Vagina (tissue), 2 donors: ENCODE measurements around the gene BEGAIN. TPM values are rescaled to one million over a fixed set of nuclear protein-coding genes. Genes with fewer than 3 reads are reported as not detected.

ENCODE experiments used
- DNase-seq, 2 donors: peaks; one replicate each; pipeline ENCODE4 v3.0.0-alpha.2; 2017; ENCODE audit errors: extremely low spot score in 2 of 2
- H3K27ac ChIP-seq: fragments of 200-600 bp; sonication (generic); one replicate; pipeline ENCODE4 v1.5.1; 2019
- H3K27me3 ChIP-seq: fragments of 200-600 bp; sonication (generic); one replicate; pipeline ENCODE4 v1.5.1; 2019
- H3K36me3 ChIP-seq, 2 donors: fragments of 200-600 bp; sonication (generic); one replicate each; pipeline ENCODE4 v1.5.1; 2017 to 2019
- H3K4me1 ChIP-seq: fragments of 200-600 bp; sonication (generic); one replicate; pipeline ENCODE4 v1.5.1; 2019
- H3K4me3 ChIP-seq, 2 donors: fragments of 200-600 bp; sonication (generic); 1 replicate in 1 of 2; 2 replicates in 1 of 2; pipeline ENCODE4 v1.5.1; 2016 to 2019
- H3K9me3 ChIP-seq: fragments of 200-600 bp; sonication (generic); one replicate; pipeline ENCODE4 v1.5.1; 2019
- CTCF ChIP-seq, 3 experiments: fragments of 450-650 bp in 2 of 3; fragments of 200-600 bp in 1 of 3; sonication (generic) in 1 of 3; IDR thresholded peaks; one replicate each; pipeline ENCODE4 v1.5.1; 2017 to 2019; ENCODE audit warnings: antibody characterized with exemption in 3 of 3, mild to moderate bottlenecking in 2 of 3, moderate library complexity in 2 of 3
- POLR2A ChIP-seq, 2 donors: fragments of 450-650 bp; IDR thresholded peaks; one replicate each; pipeline ENCODE4 v1.6.1; 2017; ENCODE audit warnings: antibody characterized with exemption in 2 of 2, mild to moderate bottlenecking in 2 of 2, moderate library complexity in 2 of 2
- POLR2AphosphoS5 ChIP-seq, 2 donors: sonication (generic); formaldehyde crosslinking; IDR thresholded peaks; one replicate each; pipeline ENCODE4 v1.9.0; 2017; ENCODE audit warnings: antibody characterized with exemption in 2 of 2, mild to moderate bottlenecking in 2 of 2, low read depth in 1 of 2; ENCODE audit not compliant: insufficient read depth in 1 of 2
- intact Hi-C: fragments of 100-400 bp; cut with DNase I; formaldehyde crosslinking; loops from one replicate; pipeline ENCODE4 v1.15.1; 2023
- total RNA-seq: library from RNA; depleted of rRNA; stranded (reverse); fragments of >200 nt; gene quantifications from one replicate; pipeline ENCODE4 v1.2.3, GENCODE V29; 2016

BEGAIN gene
- total RNA-seq, 1 donor from 2014 or later, result 3.4 TPM

DNA sequence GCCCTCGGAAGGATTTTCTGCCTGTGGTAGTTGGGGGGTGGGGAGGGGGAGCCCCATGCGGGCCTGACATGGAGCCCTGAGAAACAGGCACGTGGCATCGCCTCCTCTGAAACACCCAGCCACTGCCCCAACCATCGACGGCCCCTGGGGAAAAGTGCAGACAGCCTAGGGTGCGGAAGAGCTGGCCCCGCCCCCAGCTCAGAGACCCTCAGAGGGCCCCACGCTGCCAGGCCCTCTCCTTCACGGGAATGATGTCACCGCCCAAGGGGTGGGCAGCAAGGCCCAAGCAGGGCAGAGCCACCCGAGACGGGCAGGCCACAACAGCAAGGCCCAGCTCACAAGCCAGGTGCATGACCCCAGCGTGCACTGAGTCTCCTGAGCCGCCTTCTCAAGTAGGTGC is 26.2 kb downstream of the BEGAIN start:
- DNase-seq, result no peak
- Histone ChIP-seq H3K36me3 (no peaks in the 10 kb centered on the region), H3K4me3 (no peak overlapping the region), H3K27me3 (no peaks in the 10 kb centered on the region), H3K4me1 (no peaks in the 10 kb centered on the region), H3K27ac (no peak overlapping the region), H3K9me3 (no peaks in the 10 kb centered on the region)
- intact Hi-C loops, result no loop called here
- TF ChIP-seq POLR2AphosphoS5 (IDR thresholded peaks at IDR 0.05; ENCODE audit: insufficient read depth in 1 of 2, low read depth in 1 of 2) (no peak), CTCF (IDR thresholded peaks at IDR 0.05) (no peak), POLR2A (IDR thresholded peaks at IDR 0.05) (no peak)

- DNase-seq, result no peak
- no peak overlapping the region for H3K4me3 ChIP-seq
- intact Hi-C loops, result no loop called here
- no peaks in the 10 kb centered on the region for H3K27me3 ChIP-seq
- H3K9me3 ChIP-seq, result no peaks in the 10 kb centered on the region
- no peaks in the 10 kb centered on the region for H3K36me3 ChIP-seq
- H3K4me1 ChIP-seq, result no peaks in the 10 kb centered on the region
- TF ChIP-seq POLR2AphosphoS5 (IDR thresholded peaks at IDR 0.05; ENCODE audit: insufficient read depth in 1 of 2, low read depth in 1 of 2) (no peak), CTCF (IDR thresholded peaks at IDR 0.05) (no peak), POLR2A (IDR thresholded peaks at IDR 0.05) (no peak)
- H3K27ac ChIP-seq, result no peak overlapping the region
These were observed 26.7 kb downstream of the BEGAIN start for GRCh38 chr14:100560471-100560870.

DNA sequence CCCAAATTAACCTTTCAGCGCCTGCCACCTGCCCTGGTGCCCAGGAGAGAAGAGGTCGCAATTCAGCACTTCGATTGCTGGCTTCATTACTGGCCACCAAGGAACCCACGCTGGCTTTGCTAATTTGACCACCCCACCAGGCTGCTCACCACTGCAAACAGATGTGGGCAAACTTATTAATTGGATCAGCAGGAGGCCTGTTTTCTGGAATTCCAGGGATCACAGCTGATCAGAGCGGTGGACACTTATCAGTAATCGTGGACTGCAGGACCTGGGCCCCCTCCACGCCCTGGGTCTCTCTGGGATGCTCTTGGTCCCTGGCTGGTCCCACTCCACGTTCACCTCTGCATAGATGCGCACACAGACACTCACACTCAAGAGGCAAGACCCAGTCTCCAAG is 27.8 kb downstream of the BEGAIN start:
- no peak overlapping the region for H3K4me3 ChIP-seq
- intact Hi-C loops, result no loop called here
- H3K4me1 ChIP-seq, result no peaks in the 10 kb centered on the region
- H3K9me3 ChIP-seq, result no peaks in the 10 kb centered on the region
- DNase-seq, result no peak
- H3K27ac ChIP-seq, result no peak overlapping the region
- H3K27me3 ChIP-seq, result no peaks in the 10 kb centered on the region
- TF ChIP-seq POLR2AphosphoS5 (IDR thresholded peaks at IDR 0.05; ENCODE audit: insufficient read depth in 1 of 2, low read depth in 1 of 2), result no peak
- no peak for TF ChIP-seq CTCF (IDR thresholded peaks at IDR 0.05)
- TF ChIP-seq POLR2A (IDR thresholded peaks at IDR 0.05), result no peak
- no peaks in the 10 kb centered on the region for H3K36me3 ChIP-seq

- H3K27ac ChIP-seq, result no peak overlapping the region
- no peak for TF ChIP-seq POLR2A (IDR thresholded peaks at IDR 0.05)
- TF ChIP-seq POLR2AphosphoS5 (IDR thresholded peaks at IDR 0.05; ENCODE audit: insufficient read depth in 1 of 2, low read depth in 1 of 2), result no peak
- no peak for TF ChIP-seq CTCF (IDR thresholded peaks at IDR 0.05)
- no peak for DNase-seq
- H3K9me3 ChIP-seq, result no peaks in the 10 kb centered on the region
- intact Hi-C loops, result no loop called here
- no peaks in the 10 kb centered on the region for H3K36me3 ChIP-seq
- peaks cover 2% of the 10 kb centered on the region for H3K4me1 ChIP-seq
- no peaks in the 10 kb centered on the region for H3K27me3 ChIP-seq
- H3K4me3 ChIP-seq, result no peak overlapping the region
These were observed 28.3 kb downstream of the BEGAIN start for GRCh38 chr14:100558966-100559365.

DNA sequence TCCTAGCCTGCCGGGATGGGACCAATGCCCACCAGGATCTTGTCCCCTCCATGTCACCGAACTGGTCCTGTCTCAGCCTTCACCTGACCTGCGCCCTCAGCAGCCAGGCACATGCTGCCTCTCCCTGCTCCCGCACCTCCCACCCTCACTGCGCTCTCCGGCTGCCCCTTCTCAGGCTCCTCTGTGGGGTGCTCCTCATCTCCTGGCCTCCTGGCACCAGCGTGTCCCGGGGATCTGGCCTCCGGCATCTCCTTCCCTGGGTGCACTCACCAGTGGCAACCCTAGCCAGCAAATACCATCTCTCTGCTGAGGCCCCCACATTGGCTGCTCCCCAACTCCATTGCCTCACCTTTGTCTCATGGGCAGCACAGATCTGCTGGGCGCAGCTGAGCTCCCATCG is 29.0 kb downstream of the BEGAIN start:
- Histone ChIP-seq H3K36me3 (no peaks in the 10 kb centered on the region), H3K4me1 (peaks cover 6% of the 10 kb centered on the region), H3K9me3 (no peaks in the 10 kb centered on the region), H3K4me3 (no peak overlapping the region), H3K27ac (no peak overlapping the region), H3K27me3 (no peaks in the 10 kb centered on the region)
- no peak for DNase-seq
- intact Hi-C loops, result no loop called here
- TF ChIP-seq POLR2A (IDR thresholded peaks at IDR 0.05) (no peak), CTCF (IDR thresholded peaks at IDR 0.05) (no peak), POLR2AphosphoS5 (IDR thresholded peaks at IDR 0.05; ENCODE audit: insufficient read depth in 1 of 2, low read depth in 1 of 2) (no peak)
